Kidney epithelial cell (primary cell): ENCODE results near the gene PPP4C. TPM values are rescaled to one million over a fixed set of nuclear protein-coding genes. Genes with fewer than 3 reads are reported as not detected.
"Not testable (repeated sequence)": the region's sequence is repeated elsewhere in the genome, so short reads cannot be mapped to it uniquely, and the experiment has no call there.

Experiments used
- DNase-seq: peaks from one replicate; pipeline ENCODE4 v3.0.0-alpha.2; 2010; ENCODE audit warnings: low read depth
- H3K27me3 ChIP-seq: 2 replicates; pipeline ENCODE4 v1.6.0; 2011; ENCODE audit warnings: low read length; ENCODE audit not compliant: control insufficient read depth, insufficient read depth
- H3K36me3 ChIP-seq: 2 replicates; pipeline ENCODE4 v1.5.1; 2011; ENCODE audit warnings: low read length; ENCODE audit not compliant: control insufficient read depth, insufficient read depth
- H3K4me3 ChIP-seq: 2 replicates; pipeline ENCODE4 v1.5.1; 2011; ENCODE audit warnings: low read depth, mild to moderate bottlenecking, control low read depth, low read length
- CTCF ChIP-seq: IDR thresholded peaks from 2 replicates; pipeline ENCODE4 v1.5.1; 2011; ENCODE audit warnings: mild to moderate bottlenecking, moderate library complexity, low read length, control low read depth, inconsistent platforms; ENCODE audit not compliant: insufficient read depth, poor library complexity, severe bottlenecking
- total RNA-seq: library from RNA; depleted of rRNA; stranded (reverse); fragments of >200 nt; gene quantifications from 2 replicates; pipeline ENCODE4 v1.2.3, GENCODE V29; 2015

The PPP4C gene
- total RNA-seq, 1 donor from 2014 or later, result 126 TPM

- H3K27me3 ChIP-seq, result no peaks in the 10 kb centered on the region
- TF ChIP-seq CTCF, result no peak
- no peak for DNase-seq
Measured at GRCh38 chr16:30110661-30111060, 34.9 kb downstream of the PPP4C start.

GRCh38 chr16:30112197-30113030 is 36.6 kb downstream of the PPP4C start:
- TF ChIP-seq CTCF, result peak; percentile 70

More at GRCh38 chr16:30110661-30111060, 34.9 kb downstream of the PPP4C start:
- no peaks in the 10 kb centered on the region for H3K36me3 ChIP-seq
- no peak overlapping the region for H3K4me3 ChIP-seq

GRCh38 chr16:30113031-30113710 is 37.4 kb downstream of the PPP4C start, which contains the start of gene GDPD3:
GDPD3 (minus strand) TSS chr16:30113537; CDS start chr16:30113478, 59 bp downstream.
- Histone ChIP-seq H3K27me3 (no peaks in the 10 kb centered on the region), H3K36me3 (no peaks in the 10 kb centered on the region), H3K4me3 (no peak within 1 kb of the TSS)
- no peak for DNase-seq
- no peak for TF ChIP-seq CTCF

More at GRCh38 chr16:30112197-30113030, 36.6 kb downstream of the PPP4C start:
- H3K27me3 ChIP-seq, result no peaks in the 10 kb centered on the region
- H3K36me3 ChIP-seq, result no peaks in the 10 kb centered on the region
- no peak for DNase-seq
- no peak overlapping the region for H3K4me3 ChIP-seq

- Histone ChIP-seq H3K27me3 (no peaks in the 10 kb centered on the region), H3K4me3 (no peak overlapping the region), H3K36me3 (no peaks in the 10 kb centered on the region)
- DNase-seq, result no peak
- TF ChIP-seq CTCF, result no peak
Measured at GRCh38 chr16:30113711-30114333, 38.0 kb downstream of the PPP4C start.

GRCh38 chr16:30114411-30114810 is 38.6 kb downstream of the PPP4C start:
- H3K27me3 ChIP-seq, result no peaks in the 10 kb centered on the region
- no peak for TF ChIP-seq CTCF
- DNase-seq, result no peak
- no peak overlapping the region for H3K4me3 ChIP-seq
- H3K36me3 ChIP-seq, result no peaks in the 10 kb centered on the region

- H3K36me3 ChIP-seq, DNase-seq, H3K4me3 ChIP-seq, H3K27me3 ChIP-seq: not testable (repeated sequence)
Measured at GRCh38 chr16:30114833-30115232, 39.0 kb downstream of the PPP4C start.
